HCT116 (cell line): ENCODE data around the gene NAGPA. TPM values are rescaled to one million over a fixed set of nuclear protein-coding genes. Genes with fewer than 3 reads are reported as not detected.

Experiments
- ATAC-seq: fragments of 200-7000 bp; cut with Tn5 transposase; 2 replicates; pipeline ENCODE4 v1.9.1; 2020; ENCODE audit warnings: mild to moderate bottlenecking, moderate library complexity
- BruUV-seq: library from RNA; stranded (reverse); fragments of 400-500 nt; replicated peaks from 2 replicates; lab custom pipeline; 2021; lab: Mats Ljungman, UMichigan
- CTCF ChIA-PET: fragments of 300-600 bp; sonication (Branson Sonifier 250); formaldehyde crosslinking; loops from one replicate; lab custom pipeline; 2021; ENCODE audit warnings: antibody characterized with exemption; lab: Charles Lee
- POLR2A ChIA-PET: fragments of 300-600, 350-600 bp; sonication (Branson Sonifier 250); formaldehyde crosslinking; loops from one replicate; lab custom pipeline; 2021; ENCODE audit warnings: antibody characterized with exemption; lab: Charles Lee
- RAD21 ChIA-PET, 2 experiments: fragments of 300-600 bp; sonication (Branson Sonifier 250); formaldehyde crosslinking; loops; one replicate each; lab custom pipeline; 2023; ENCODE audit warnings: low total read pairs in 2 of 2; ENCODE audit not compliant: uncharacterized antibody in 2 of 2, unreplicated experiment in 2 of 2, low non-redundant PET in 1 of 2; lab: Charles Lee
- DNase-seq: peaks from one replicate; pipeline ENCODE4 v3.0.0-alpha.2; 2010; ENCODE audit warnings: low read depth, low spot score
- H2AFZ ChIP-seq: fragments of 200-600 bp; shearing (Covaris generic), sonication (generic); 2 replicates; pipeline ENCODE4 v1.6.1; 2017; ENCODE audit warnings: low read depth, mixed run types, mixed read lengths, antibody characterized with exemption, low read length; ENCODE audit not compliant: poor library complexity, severe bottlenecking
- H3K27ac ChIP-seq: 2 replicates; pipeline ENCODE4 v1.5.1; 2012; ENCODE audit warnings: low read depth, low read length
- H3K27me3 ChIP-seq: fragments of 200-600 bp; sonication (generic); 2 replicates; pipeline ENCODE4 v1.6.1; 2016; ENCODE audit warnings: mixed run types, low read length, mixed read lengths; ENCODE audit not compliant: insufficient read depth
- H3K36me3 ChIP-seq, 2 experiments: fragments of 200-500 bp in 1 of 2; fragments of 200-600 bp in 1 of 2; sonication (Bioruptor generic) in 1 of 2; sonication (generic) in 1 of 2; 2 replicates each; pipeline versions ENCODE4 v1.5.1 to v1.6.1; 2014 to 2016; ENCODE audit warnings: low read length in 2 of 2, inconsistent platforms in 1 of 2, mixed read lengths in 1 of 2, mixed run types in 1 of 2; ENCODE audit not compliant: insufficient read depth in 2 of 2, control insufficient read depth in 1 of 2
- H3K4me1 ChIP-seq, 2 experiments: fragments of 200-600 bp in 1 of 2; sonication (generic) in 1 of 2; 2 replicates each; pipeline versions ENCODE4 v1.5.1 to v1.6.1; 2012 to 2017; ENCODE audit warnings: low read length in 2 of 2, inconsistent platforms in 1 of 2, mild to moderate bottlenecking in 1 of 2, mixed read lengths in 1 of 2, mixed run types in 1 of 2, moderate library complexity in 1 of 2; ENCODE audit not compliant: insufficient read depth in 2 of 2, control insufficient read depth in 1 of 2
- H3K4me2 ChIP-seq: fragments of 200-600 bp; sonication (generic); 2 replicates; pipeline ENCODE4 v1.6.1; 2017; ENCODE audit warnings: mixed run types, low read length, mixed read lengths
- H3K4me3 ChIP-seq, 2 experiments: fragments of 200-600 bp in 1 of 2; sonication (generic) in 1 of 2; replicated peaks in 1 of 2; 2 replicates each; pipeline ENCODE4 v1.5.1; 2011 to 2016; ENCODE audit warnings: low read length in 2 of 2, control low read depth in 1 of 2, low read depth in 1 of 2, mild to moderate bottlenecking in 1 of 2, mixed read lengths in 1 of 2, mixed run types in 1 of 2
- H3K79me2 ChIP-seq: fragments of 200-600 bp; sonication (generic); 2 replicates; pipeline ENCODE4 v1.6.1; 2017; ENCODE audit warnings: mild to moderate bottlenecking, mixed run types, low read length, moderate library complexity, mixed read lengths; ENCODE audit not compliant: insufficient read depth
- H3K9ac ChIP-seq: fragments of 200-600 bp; sonication (generic); 2 replicates; pipeline ENCODE4 v1.6.1; 2016; ENCODE audit warnings: low read length, mixed read lengths
- H3K9me2 ChIP-seq: fragments of 200-600 bp; sonication (generic), shearing (Covaris generic); 2 replicates; pipeline ENCODE4 v1.6.1; 2017; ENCODE audit warnings: mixed run types, mild to moderate bottlenecking, moderate library complexity; ENCODE audit not compliant: insufficient read depth
- H3K9me3 ChIP-seq, 2 experiments: fragments of 200-500 bp in 1 of 2; fragments of 200-600 bp in 1 of 2; sonication (Bioruptor generic) in 1 of 2; sonication (generic) in 1 of 2; 2 replicates each; pipeline ENCODE4 v1.6.1; 2014 to 2017; ENCODE audit warnings: low read length in 2 of 2, mixed read lengths in 2 of 2, inconsistent platforms in 1 of 2, low read depth in 1 of 2, mild to moderate bottlenecking in 1 of 2, mixed run types in 1 of 2, moderate library complexity in 1 of 2; ENCODE audit not compliant: control insufficient read depth in 1 of 2, insufficient read depth in 1 of 2
- H4K20me1 ChIP-seq: fragments of 200-600 bp; sonication (generic), shearing (Covaris generic); 2 replicates; pipeline ENCODE4 v1.6.1; 2017; ENCODE audit warnings: mixed run types, mild to moderate bottlenecking, moderate library complexity; ENCODE audit not compliant: insufficient read depth
- CTCF ChIP-seq, 3 experiments: fragments of 200-600 bp in 1 of 3; sonication (generic) in 1 of 3; IDR thresholded peaks in 2 of 3; conservative IDR thresholded peaks in 1 of 3; 2 replicates each; pipeline ENCODE4 v1.5.1; 2012 to 2017; ENCODE audit warnings: low read depth in 2 of 3, low read length in 2 of 3, antibody characterized with exemption in 1 of 3, borderline replicate concordance in 1 of 3, control low read depth in 1 of 3, mild to moderate bottlenecking in 1 of 3, mixed read lengths in 1 of 3, mixed run types in 1 of 3, moderate library complexity in 1 of 3; ENCODE audit not compliant: insufficient read depth in 1 of 3
- FOSL1 ChIP-seq: IDR thresholded peaks from 2 replicates; pipeline ENCODE4 v1.6.1; 2012; ENCODE audit warnings: low read depth
- JUND ChIP-seq: IDR thresholded peaks from 2 replicates; pipeline ENCODE4 v1.6.1; 2012
- POLR2AphosphoS5 ChIP-seq: IDR thresholded peaks from 2 replicates; pipeline ENCODE4 v1.6.1; 2011; ENCODE audit warnings: mild to moderate bottlenecking, low read depth, low read length, moderate library complexity
- RAD21 ChIP-seq: IDR thresholded peaks from 2 replicates; pipeline ENCODE4 v1.6.1; 2012; ENCODE audit warnings: low read depth, mild to moderate bottlenecking
- SRF ChIP-seq: IDR thresholded peaks from 2 replicates; pipeline ENCODE4 v1.6.1; 2012; ENCODE audit warnings: low read depth
- TCF7L2 ChIP-seq: IDR thresholded peaks from 2 replicates; pipeline ENCODE4 v1.7.0; 2011; ENCODE audit warnings: borderline replicate concordance, inconsistent platforms; ENCODE audit not compliant: insufficient read depth, insufficient read length; ENCODE audit errors: extremely low read depth
- ZFX ChIP-seq: fragments of 450-650 bp; IDR thresholded peaks from 2 replicates; pipeline ENCODE4 v1.6.1; 2017
- ZNF274 ChIP-seq: fragments of 200-500 bp; sonication (Bioruptor generic); IDR thresholded peaks from 2 replicates; pipeline ENCODE4 v1.6.1; 2014; ENCODE audit warnings: mild to moderate bottlenecking, low read depth, low read length, inconsistent platforms
- intact Hi-C: fragments of 100-400 bp; cut with micrococcal nuclease; formaldehyde crosslinking; loops from 2 replicates; pipeline ENCODE4 v1.10.0; 2022
- total RNA-seq: library from RNA; stranded (reverse); gene quantifications from one replicate; pipeline ENCODE4 v1.2.1, GENCODE V29; 2021; ENCODE audit not compliant: unreplicated experiment

NAGPA gene
- total RNA-seq, 1 experiment from 2014 or later: 17.5 TPM

GRCh38 chr16:4979736-4980660, 53.7 kb downstream of the NAGPA start:
- H2AFZ ChIP-seq: no peak overlapping the region
- no peaks in the 10 kb centered on the region for H4K20me1 ChIP-seq
- ATAC-seq (no peak), DNase-seq (no peak)
- ChIA-PET CTCF (no interaction called here), RAD21 (no interaction called here), POLR2A (no interaction called here)
- no peaks in the 10 kb centered on the region for H3K9me3 ChIP-seq
- H3K4me2 ChIP-seq: no peak overlapping the region
- H3K27ac ChIP-seq: no peak overlapping the region
- intact Hi-C loops: no loop called here
- H3K79me2 ChIP-seq: no peaks in the 10 kb centered on the region
- H3K4me3 ChIP-seq: no peak overlapping the region
- H3K9ac ChIP-seq: no peak overlapping the region
- BruUV-seq: no TSS peak
- TF ChIP-seq JUND: no peak
- TF ChIP-seq ZNF274: no peak
- no peak for TF ChIP-seq ZFX
- no peak for TF ChIP-seq RAD21
- no peak for TF ChIP-seq SRF
- TF ChIP-seq POLR2AphosphoS5: no peak
- no peak for TF ChIP-seq FOSL1
- TF ChIP-seq TCF7L2: no peak
- no peak for TF ChIP-seq CTCF (IDR thresholded peaks at IDR 0.05 in 2 of 3, conservative IDR thresholded peaks at IDR 0.05 in 1 of 3; ENCODE audit: borderline replicate concordance in 1 of 3, insufficient read depth in 1 of 3, low read depth in 2 of 3, low read length in 2 of 3)
- H3K9me2 ChIP-seq: no peaks in the 10 kb centered on the region
- no peaks in the 10 kb centered on the region for H3K27me3 ChIP-seq
- H3K36me3 ChIP-seq: no peaks in the 10 kb centered on the region
- no peaks in the 10 kb centered on the region for H3K4me1 ChIP-seq
